C1 segment of cervical spinal cord (tissue), 14 donors: ENCODE results near the gene NT5C1A.

Experiments
- DNase-seq, 14 donors: peaks; one replicate each; lab custom pipeline; 2025; lab: John Stamatoyannopoulos, UW

The NT5C1A gene

GRCh38 chr1:39639305-39640130 is 32.4 kb downstream of the NT5C1A start, which contains the start of gene HEYL:
TSS of gene HEYL (minus strand) at chr1:39639643. CDS start at chr1:39639625, 18 bp downstream.
- peak in 3 of 14 donors; percentile 17 to 32 (median 24) for DNase-seq

- DNase-seq = no peak
Measured at GRCh38 chr1:39638965-39639304, 33.0 kb downstream of the NT5C1A start.

DNA sequence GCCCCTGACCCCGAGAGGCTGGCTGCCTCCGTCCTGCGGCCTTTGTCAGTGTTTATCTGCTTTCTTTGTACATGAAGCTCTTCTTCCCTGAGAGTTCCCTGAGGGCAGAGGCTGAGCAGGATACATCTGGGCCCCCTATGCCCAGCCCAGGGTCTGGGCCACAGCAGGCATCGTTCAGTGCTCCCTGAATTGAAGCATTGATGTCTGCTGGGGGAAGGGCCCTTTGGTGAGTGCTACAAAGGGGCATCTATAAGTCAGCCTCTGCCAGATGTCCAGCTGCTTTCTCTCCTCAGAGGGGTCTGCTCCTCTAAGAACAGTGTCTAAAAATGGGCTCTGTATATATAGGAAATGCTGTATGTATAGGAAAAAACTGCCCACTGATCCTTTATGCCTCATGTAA is 34.5 kb downstream of the NT5C1A start:
- no peak for DNase-seq

- no peak for DNase-seq
Measured at GRCh38 chr1:39635871-39636210, 36.1 kb downstream of the NT5C1A start.

GRCh38 chr1:39635205-39635870 is 36.6 kb downstream of the NT5C1A start:
- DNase-seq = no peak

DNA sequence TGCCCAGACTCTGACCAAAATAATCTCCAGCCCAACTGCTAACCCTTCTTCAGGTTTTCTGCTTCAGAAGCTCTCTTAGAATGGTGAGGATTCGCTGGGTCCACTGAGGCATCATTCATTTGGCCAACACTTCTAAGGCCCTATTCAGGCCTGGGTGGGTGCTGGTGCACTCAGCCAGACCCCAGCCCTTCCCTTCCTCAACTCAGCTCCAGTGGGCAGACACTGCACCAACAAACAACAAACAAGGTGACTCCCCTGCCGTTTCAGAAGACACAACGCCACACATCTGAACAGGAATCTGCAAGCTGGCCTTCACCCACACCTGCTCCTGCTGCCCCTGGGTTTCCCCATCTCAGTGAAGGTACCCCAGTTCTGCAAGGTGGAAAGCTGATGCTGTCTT is 38.5 kb downstream of the NT5C1A start:
- no peak for DNase-seq

GRCh38 chr1:39632682-39633417 is 39.1 kb downstream of the NT5C1A start:
- peak in 1 of 14 donors; percentile 39 for DNase-seq

DNA sequence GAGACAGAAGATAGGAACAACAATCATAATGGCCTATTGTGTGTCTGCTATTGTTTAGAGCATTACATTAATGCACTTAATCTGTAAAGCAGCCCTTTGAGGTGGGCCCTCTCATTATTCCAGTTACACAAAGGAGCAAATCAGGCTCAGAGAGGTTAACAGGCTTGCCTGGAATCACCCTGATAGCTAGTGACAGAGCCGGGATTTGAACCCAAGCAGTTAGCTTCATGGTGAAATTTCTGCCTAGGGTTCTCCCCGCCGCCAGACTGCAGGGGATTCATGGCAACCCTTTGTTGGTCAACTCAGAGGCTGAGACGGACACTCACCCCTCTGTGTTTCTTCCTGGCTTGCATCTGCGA is 39.6 kb downstream of the NT5C1A start:
- DNase-seq = no peak

GRCh38 chr1:39631361-39632322 is 40.3 kb downstream of the NT5C1A start:
- no peak for DNase-seq

DNA sequence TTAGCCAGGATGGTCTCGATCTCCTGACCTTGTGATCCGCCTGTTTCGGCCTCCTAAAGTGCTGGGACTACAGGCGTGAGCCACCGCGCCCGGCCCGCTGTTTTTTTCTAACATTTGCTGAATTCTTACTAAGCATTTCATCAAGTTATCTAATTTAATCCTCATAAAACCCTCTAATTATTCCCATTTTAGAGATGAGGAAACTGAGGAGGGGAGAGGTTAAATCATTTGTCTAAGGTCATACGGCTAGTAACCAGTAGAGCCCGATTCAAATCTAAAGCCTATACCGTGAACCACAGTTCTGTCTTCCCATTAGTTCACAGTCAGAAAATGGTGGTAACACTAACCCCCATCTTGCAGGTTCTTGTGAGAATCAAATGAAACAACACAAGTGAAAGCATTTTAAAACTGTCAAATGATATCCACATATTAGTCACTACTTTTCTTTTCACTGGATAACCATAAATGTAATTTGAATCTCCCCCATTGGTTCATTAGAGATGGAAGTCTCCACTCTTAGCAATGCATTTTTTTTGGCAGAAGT is 43.0 kb downstream of the NT5C1A start:
- DNase-seq = no peak

GRCh38 chr1:39626646-39627045 is 45.3 kb downstream of the NT5C1A start:
- peak in 4 of 14 donors; percentile 10 to 27 (median 25) for DNase-seq

GRCh38 chr1:39625462-39626273 is 46.2 kb downstream of the NT5C1A start:
- DNase-seq = peak in 10 of 14 donors; percentile 6 to 87 (median 62)

DNA sequence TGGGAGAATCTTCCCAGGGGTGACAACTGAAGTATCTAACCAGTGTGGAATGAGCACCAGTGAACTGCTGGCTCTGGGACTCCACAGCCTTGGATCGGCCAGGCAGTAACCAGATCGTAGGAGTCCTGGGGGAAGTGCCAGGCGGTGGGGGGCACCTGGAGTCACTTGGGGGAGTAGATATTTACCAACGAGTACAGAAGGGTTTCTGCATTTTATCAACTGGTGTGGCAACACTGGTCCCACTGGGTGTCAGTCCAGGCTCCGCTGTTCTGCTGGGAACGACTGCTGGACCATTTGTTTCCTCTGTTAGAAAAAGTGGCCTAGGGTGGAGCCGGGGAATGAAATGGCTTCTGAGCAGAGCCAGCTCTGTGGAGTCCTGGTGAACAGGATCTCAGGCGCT is 46.9 kb downstream of the NT5C1A start:
- DNase-seq = no peak

GRCh38 chr1:39623053-39623452 is 48.9 kb downstream of the NT5C1A start:
- DNase-seq = peak in 8 of 14 donors; percentile 9 to 64 (median 40)

DNA sequence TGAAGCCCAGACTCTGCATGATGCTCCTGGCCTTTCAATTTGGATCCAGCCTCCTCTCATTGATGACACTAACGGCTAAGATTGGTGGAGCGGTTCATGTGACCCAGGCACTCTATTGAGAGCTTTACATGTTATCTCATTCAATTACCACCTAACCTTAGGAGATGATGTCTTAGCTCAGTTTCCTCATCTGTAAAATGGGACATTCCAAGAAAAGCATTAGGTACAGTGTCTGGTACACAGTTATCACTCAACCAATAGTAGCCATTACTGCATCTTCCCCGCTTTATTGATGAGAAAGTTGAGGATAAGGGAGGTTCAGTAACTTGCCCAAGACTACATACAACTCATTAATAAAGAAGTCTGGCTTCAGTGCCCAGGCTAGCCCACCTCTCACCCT is 49.5 kb downstream of the NT5C1A start:
- DNase-seq = no peak

- DNase-seq = no peak
Measured at GRCh38 chr1:39620659-39621165, 51.2 kb downstream of the NT5C1A start.

GRCh38 chr1:39617488-39618049 is 54.3 kb downstream of the NT5C1A start:
- no peak for DNase-seq

- DNase-seq = no peak
Measured at GRCh38 chr1:39615086-39615673, 56.7 kb downstream of the NT5C1A start.

DNA sequence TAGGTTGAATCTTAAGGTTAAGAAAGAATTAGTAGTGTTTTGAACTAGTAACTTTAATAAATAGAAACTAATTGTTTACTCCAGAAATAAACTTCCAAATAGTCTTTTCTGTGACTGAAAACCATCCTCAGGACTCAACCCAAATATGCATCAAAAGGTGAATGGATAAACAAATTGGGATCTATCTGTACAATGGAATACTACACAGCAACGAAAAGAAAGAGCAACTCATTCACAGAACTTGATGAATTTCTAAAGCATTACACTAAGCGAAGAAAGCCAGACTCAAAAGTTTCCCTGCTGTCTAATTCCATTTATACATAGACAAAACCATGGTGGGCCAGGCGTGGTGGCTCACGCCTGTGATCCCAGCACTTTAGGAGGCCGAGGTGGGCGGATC is 57.4 kb downstream of the NT5C1A start:
- DNase-seq = no peak
